Adipose tissue (tissue), 3 donors: ENCODE results near the gene L3MBTL3. TPM values are rescaled to one million over a fixed set of nuclear protein-coding genes. Genes with fewer than 3 reads are reported as not detected.
"Not testable (repeated sequence)": the region's sequence is repeated elsewhere in the genome, so short reads cannot be mapped to it uniquely, and the experiment has no call there.

Source experiments
- H3K27ac ChIP-seq: one replicate; pipeline ENCODE4 v1.5.1; 2013; ENCODE audit warnings: low read depth, low read length
- WGBS, 3 donors: extraction: QIAGEN DNeasy Blood & Tissue Kit; methylation state at CpG; one replicate each; pipeline ENCODE4 v1.1.7; 2013; 5-methylcytosine and 5-hydroxymethylcytosine counted together
- polyA plus RNA-seq, 3 donors: library from polyadenylated mRNA; stranded (reverse); fragments of 200-250 nt; gene quantifications; one replicate each; pipeline ENCODE4 v1.2.3, GENCODE V29; 2013
- donor health status: healthy with polysubstance abuse.
- donor health status: Bipolar disorder and iron deficiency.
- donor health status: healthy.

The L3MBTL3 gene
- polyA plus RNA-seq, 3 donors: 1.1 to 3.6 (median 2.5) TPM

DNA sequence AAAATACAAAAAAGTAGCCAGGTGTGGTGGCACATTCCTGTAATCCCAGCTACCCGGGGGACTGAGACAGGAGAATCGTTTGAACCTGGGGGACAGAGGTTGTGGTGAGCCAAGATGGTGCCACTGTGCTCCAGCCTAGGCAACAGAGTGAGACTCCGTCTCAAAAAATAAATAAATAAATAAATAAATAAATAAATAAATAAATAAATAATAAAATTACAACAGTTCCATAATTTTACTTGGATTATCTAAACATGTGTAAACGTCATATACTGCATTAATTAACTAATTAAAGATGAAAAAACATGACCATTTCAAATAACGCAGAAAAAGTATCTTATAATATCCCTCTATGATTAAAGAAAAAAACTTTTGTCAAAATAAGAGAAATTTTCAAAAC lies 138.5 kb downstream of the L3MBTL3 start:
- 92 to 98% (median 94%) methylated on average over 5 of the region's 5 CpGs for WGBS, 3 donors
- H3K27ac ChIP-seq: no peak overlapping the region

DNA sequence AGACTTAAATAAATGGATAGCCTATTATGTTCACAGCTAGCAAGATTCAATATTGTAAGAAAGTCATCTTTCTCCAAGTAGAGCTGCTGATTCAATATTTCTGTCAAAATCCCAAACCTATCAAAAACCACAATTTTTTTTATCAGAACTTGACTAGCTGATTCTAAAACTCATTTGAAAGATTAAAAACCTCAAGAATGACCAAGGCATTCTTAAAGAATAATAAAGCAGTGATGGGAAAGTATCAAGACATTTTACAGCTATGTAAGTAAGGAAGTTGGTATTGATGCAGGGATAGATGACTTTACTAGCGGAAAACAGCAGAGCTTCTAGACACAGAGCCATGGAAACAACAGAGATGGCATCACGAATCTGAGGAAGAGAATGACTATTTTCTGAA lies 139.7 kb downstream of the L3MBTL3 start:
- 77 to 91% (median 88%) methylated on average over 2 of the region's 2 CpGs for WGBS, 3 donors
- no peak overlapping the region for H3K27ac ChIP-seq

DNA sequence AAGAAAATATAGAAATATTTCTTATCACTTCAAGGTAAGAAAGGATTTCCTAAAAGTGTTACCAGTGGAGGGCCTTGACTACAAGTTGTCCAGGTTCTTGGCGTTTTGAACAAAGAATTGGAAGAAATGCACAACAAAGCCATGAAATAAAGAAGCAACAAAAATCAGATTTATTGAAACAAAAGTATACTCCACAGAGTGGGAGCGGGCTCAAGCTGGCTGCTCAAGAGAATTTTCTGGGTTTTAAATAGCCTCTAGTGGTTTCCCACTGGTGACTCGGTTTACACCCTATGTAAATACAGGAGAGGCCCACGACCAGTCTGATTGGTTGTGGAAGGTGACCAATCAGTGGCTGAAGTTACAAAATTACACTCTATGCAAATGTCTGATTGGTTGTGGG lies 140.2 kb downstream of the L3MBTL3 start:
- WGBS, 3 donors: 83 to 96% (median 94%) methylated on average over 4 of the region's 4 CpGs
- H3K27ac ChIP-seq: no peak overlapping the region

DNA sequence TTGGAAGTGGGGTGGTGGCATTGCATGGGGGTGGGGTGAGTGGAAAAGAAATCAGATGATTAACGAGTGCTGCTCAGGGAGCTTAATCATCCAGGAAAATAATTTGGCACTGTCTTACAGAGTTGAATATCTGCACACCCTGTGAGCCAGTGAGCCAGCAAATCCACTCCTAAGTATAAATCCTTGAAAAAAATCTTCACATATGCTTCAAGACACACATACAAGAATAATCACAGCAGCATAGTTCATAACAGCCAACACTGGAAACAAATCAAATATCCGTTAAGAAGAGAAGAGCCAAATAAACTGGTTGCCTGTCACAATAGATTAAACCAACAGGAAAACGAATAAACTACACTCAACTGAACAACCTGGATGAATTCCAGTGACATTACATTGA lies 141.6 kb downstream of the L3MBTL3 start:
- no peak overlapping the region for H3K27ac ChIP-seq
- 46 to 48% (median 48%) methylated on average over 3 of the region's 3 CpGs for whole genome bisulfite sequencing, 3 donors

DNA sequence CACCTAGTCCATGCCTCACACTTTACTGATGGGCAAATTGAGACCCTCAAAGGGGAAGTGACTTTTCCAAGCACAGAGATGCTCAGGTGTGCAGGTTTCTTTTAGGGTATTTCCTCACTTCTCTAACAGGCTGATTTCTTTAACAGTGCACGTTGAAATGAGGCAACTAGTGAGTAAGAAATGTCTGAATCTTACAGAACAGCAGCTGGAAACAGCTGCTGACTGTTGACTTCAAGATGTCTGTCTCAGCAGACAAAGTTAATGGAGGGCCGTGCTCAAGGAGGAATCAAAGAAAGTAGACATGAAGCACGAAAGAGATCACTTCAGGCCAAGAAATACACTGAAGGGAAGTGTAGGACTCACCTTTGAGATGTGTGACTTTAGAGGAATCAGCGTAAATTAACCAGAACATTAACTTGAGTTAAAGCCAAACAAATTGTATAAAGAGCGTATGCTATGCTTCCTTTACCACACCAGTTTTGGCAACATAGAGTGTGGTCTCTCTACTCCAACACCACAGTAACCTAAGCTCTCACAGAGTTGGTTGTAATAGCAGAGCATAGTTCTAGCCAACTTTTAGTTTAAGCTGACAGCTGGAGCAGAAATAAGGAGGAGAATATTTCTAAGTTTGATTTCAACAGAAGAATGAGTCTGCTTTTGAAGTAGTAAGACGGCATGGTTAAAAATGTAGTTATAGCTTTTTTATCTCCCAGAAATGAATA lies 143.5 kb downstream of the L3MBTL3 start:
- H3K27ac ChIP-seq: no peak overlapping the region
- WGBS, 3 donors: 47 to 57% (median 49%) methylated on average over 6 of the region's 6 CpGs

DNA sequence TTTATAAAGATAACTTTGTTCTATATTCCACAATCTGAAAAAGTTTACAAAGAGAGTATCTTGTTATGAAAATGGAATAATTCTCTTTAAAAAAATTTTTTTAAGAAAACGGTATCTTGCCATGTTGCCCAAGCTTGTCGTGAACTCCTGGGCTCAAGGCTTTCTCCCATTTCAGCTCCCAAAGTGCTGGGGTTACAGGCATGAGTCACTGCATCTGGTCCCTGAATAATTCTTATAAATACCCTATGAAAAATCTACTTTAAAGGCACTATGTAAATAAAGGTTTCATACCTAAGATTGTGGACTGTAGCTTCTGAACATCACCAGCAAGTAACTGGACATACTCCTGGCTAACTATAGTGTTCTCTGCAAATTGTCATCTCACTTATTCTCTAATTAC lies 144.0 kb downstream of the L3MBTL3 start:
- no peak overlapping the region for H3K27ac ChIP-seq
- WGBS, 3 donors: 73 to 90% (median 80%) methylated on average over 2 of the region's 2 CpGs

DNA sequence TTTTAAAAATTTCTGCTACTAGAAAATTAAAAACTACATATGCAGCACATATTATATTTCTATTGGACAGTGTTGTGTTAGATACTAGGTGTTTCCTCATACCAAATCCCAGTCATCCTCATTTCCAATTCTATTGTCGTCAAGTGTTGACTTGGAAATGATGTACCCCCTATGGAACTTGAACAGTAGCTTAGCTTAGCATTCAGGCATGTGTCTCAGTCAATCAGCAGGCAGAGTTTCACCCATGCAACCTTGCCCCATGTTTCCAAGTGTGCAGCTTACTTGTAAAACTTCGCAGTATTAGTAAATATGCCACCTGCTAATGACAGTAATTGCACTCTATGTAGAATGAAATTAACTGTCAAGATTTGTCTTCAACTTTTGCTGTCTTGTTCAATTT lies 144.9 kb downstream of the L3MBTL3 start:
- no peak overlapping the region for H3K27ac ChIP-seq
- 76 to 89% (median 87%) methylated on average over 2 of the region's 2 CpGs for WGBS, 3 donors

DNA sequence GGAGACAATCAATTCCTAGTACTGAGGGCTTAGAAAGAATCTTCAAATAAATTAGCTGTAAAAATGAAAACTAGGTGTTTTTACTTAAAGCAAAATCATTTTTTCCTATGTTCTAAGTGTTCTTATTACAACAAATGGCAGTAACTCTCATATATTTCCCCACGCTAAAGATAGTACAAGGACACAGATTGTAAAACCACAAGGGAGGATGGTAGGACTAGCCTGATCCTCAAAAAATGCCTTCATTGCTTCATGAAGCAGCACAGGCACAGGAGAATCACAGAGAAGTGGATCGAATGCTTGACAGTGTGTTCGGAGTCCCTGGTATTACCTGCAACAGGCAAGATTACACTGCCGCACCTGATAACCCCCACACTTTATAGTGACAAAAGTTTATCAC lies 145.9 kb downstream of the L3MBTL3 start:
- no peak overlapping the region for H3K27ac ChIP-seq
- 57 to 80% (median 71%) methylated on average over 4 of the region's 4 CpGs for WGBS, 3 donors

DNA sequence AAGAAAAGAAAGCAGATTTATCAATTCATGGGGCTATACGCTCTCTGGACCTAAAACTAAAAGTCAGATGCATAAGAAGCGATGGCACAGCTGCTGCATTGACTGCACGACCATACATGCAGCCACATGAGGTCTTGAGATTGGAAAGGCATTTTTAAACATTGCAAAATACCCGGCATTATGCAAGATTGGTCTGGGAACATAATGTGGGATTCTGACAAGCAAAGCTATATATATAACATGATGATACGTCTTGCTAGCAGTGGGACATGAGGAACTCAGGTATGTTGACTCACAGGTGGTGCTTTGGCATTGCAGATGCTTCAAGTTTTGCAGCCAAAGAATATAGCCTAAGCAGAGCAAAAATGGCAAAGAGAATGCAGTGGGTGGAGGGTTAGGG lies 149.3 kb downstream of the L3MBTL3 start:
- no peak overlapping the region for H3K27ac ChIP-seq
- WGBS, 3 donors: 67 to 75% (median 69%) methylated on average over 5 of the region's 5 CpGs

DNA sequence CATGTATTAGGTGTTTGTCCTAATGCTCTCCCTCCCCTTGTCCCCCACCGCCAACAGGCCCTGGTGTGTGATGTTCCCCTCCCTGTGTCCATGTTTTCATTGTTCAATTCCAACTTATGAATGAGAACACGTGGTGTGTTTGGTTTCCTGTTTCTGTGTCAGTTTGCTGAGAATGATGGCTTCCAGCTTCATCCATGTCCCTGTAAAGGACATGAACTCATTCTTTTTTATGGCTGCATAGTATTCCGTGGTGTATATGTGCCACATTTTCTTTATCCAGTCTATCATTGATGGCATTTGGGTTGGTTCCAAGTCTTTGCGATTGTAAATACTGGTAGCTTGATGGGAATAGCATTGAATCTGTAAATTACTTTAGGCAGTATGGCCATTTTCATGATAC lies 151.8 kb downstream of the L3MBTL3 start:
- H3K27ac ChIP-seq: not testable (repeated sequence)
- WGBS, 3 donors: 80 to 89% (median 86%) methylated on average over 4 of the region's 4 CpGs

DNA sequence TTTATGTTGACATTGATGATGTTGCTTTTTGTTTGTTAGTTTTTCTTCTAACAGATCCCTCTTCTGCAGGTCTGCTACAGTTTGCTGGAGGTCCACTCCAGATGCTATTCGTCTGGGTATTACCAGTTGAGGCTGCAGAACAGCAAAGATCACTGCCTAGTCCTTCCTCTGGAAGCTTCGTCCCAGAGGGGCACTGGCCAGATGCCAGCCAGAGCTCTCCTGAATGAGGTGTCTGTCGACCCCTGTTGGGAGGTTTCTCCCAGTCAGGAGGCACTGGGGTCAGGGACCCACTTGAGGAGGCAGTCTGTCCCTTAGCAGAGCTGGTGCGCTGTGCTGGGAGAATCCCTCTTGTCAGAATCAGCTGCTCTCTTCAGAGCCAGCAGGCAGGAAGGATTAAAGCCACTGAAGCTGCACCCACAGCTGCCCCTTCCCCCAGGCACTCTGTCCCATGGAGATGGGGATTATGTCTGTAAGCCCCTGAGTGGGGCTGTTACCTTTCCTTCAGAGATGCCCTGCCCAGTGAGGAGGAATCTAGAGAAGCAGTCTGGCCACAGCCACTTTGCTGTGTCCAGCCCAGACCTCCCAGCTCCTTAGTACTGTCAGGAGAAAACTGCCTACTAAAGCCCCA lies 155.1 kb downstream of the L3MBTL3 start:
- H3K27ac ChIP-seq: not testable (repeated sequence)
- WGBS, 3 donors: 62 to 84% (median 69%) methylated on average over 4 of the region's 4 CpGs

DNA sequence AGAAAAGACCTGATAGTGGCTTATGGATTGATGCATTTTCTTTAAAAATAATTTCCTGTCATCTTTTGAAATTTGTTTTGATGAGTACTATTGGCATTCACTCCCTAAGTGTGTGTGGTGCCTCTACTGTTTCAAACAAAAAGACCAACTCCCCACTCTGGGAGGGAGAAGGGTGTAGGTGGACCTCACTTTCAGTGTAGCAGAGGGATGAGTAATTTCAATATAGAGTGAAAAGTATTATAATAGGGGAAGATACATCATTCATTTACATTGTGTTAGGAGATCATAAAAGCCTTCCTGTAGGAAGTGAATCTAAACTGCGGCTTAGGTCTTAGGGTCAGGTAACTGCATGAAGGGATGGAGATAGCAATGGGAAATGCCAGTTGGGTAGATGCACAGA lies 158.0 kb downstream of the L3MBTL3 start:
- H3K27ac ChIP-seq: no peak overlapping the region
- 75 to 100% (median 86%) methylated on average over 1 of the region's 1 CpG for WGBS, 3 donors

DNA sequence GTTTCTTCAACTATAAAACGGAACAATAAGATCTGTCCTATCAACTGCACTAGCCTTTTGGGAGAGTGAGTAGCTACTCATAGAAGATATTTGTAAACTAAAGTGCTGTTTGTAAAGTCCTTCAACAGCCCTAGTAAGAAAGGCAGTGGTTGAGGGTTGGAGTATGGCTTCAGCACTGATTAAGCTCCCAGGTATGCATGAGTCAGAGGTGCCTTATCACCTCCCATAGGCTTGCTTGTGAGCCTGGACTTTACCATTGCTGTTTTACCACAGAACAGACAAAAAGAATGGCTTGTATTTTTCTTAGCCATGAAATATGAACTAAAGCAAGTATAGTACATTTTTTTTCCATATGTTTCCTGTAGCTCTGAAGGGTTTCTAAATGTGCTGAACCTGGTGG lies 160.3 kb downstream of the L3MBTL3 start:
- H3K27ac ChIP-seq: no peak overlapping the region
- WGBS, 3 donors: 88 to 91% (median 89%) methylated on average over 1 of the region's 1 CpG

DNA sequence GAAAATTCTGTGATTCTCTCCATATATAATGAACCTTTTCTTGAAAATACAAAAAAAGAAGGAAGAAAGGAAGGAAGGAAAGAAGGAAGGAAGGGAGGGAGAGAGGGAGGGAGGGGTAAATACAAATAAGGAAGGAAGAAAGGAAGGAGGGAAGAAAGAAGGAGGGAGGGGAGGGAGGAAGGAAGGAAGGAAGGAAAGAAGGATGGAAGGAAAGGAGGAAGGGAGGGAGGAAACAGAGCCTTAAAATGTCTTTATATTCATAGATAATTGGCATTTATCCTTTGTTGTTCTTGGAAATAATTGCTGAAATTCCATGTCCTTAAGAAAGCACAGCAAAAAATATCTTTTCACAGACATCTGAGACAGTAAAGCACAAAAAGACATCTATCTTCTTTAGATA lies 164.1 kb downstream of the L3MBTL3 start:
- H3K27ac ChIP-seq: no peak overlapping the region

DNA sequence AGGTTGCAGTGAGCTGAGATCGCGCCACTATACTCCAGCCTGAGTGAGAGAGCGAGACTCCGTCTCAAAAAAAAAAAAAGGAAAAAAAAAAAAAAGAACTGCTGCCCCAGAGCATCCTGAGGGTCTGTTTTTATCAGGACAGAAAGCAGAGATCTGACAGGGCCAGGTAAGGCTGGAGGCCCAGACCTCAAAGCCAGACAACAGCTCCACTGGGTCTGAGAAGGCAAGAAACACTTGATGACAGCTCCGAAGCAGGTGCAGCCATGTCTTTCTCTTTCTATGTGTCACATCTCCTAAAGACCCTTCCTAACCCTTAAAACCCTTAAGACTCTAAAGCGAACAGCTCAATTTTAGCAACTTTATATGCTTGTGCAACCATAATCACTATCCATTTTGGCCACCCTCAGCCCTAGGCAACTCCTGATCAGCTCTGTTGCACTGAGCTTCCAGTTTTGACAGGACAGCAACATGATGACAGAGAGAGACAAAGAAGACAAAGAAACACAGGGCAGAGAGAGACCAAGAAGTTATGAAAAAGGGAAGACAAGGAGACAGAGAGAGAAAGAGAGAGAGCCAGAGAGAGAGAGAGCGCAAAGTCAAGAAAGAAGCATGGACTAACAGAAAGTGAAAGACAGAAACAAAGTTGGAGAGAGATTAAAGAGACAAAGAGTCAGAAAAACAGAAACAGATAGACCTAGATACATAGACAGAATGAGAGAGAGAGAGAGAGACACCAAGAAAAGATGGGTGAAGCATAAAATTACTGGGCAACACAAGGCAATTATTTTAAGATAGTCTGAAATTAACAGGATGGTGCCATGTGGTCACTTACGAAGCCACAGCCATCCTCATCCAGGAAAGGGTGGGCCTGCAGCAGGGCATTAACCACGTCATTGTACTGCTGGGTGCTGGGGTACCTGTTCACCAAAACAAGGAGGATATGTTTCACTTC lies 165.2 kb downstream of the L3MBTL3 start:
- 85 to 86% (median 85%) methylated on average over 9 of the region's 9 CpGs for WGBS, 3 donors
- H3K27ac ChIP-seq: no peak overlapping the region

DNA sequence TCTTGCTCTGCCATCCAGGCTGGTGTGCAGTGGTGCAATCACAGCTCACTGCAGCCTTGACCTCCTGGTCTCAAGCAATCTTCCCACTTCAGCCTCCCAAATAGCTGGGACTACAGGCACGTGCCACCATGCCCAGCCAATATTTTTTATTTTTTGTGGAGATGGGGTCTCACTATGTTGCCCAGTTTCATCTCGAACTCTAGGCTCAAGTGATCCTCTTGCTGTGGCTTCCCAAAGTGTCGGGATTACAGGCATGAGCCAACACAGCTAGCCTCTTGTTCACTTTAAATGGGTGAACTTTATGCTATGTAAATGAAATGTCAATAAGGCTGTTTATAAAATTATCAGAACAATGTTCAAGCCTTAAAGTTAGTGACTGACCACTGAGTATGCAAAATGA lies 167.3 kb downstream of the L3MBTL3 start:
- WGBS, 3 donors: 70 to 95% (median 74%) methylated on average over 3 of the region's 3 CpGs
- H3K27ac ChIP-seq: no peak overlapping the region

DNA sequence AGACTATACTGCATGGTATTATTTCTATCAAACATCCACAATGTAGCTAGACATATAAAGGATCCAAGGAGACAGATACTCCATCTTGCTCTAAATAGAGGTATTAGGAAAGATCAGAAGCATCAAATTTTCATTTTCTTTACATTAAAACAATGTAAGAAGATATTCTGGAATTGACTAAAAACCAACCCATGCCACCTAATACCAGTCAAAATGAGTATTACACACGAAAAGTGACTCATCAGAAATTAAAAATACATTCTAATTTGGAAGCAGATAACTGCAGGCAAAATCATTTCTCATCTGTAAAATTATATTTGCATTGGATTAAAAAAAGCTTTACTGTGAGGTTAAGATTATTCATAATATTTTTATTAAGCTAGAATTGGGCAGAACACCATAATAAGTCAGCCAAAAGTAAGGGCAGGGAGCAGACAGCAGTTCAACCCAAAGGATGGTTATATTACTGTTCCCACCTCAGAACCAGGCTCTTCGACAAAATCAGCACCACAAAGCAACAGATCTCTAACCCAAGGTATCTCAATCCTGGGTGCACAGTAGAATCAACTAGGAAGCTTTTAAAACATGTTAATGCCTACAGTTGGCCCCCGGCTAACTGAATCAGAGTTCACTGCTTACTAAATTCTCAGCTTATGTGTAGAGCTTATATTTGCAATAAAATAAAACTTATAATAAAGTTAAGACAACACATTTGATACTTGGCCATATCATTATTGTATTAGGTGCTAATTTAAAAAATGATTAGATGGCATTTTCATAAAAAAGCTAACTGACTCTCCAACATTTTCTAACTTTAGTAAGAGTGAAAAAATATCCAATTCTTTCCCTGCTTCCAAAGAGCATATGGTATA lies 169.2 kb downstream of the L3MBTL3 start:
- WGBS, 3 donors: 79 to 84% (median 83%) methylated on average over 3 of the region's 3 CpGs
- no peak overlapping the region for H3K27ac ChIP-seq

DNA sequence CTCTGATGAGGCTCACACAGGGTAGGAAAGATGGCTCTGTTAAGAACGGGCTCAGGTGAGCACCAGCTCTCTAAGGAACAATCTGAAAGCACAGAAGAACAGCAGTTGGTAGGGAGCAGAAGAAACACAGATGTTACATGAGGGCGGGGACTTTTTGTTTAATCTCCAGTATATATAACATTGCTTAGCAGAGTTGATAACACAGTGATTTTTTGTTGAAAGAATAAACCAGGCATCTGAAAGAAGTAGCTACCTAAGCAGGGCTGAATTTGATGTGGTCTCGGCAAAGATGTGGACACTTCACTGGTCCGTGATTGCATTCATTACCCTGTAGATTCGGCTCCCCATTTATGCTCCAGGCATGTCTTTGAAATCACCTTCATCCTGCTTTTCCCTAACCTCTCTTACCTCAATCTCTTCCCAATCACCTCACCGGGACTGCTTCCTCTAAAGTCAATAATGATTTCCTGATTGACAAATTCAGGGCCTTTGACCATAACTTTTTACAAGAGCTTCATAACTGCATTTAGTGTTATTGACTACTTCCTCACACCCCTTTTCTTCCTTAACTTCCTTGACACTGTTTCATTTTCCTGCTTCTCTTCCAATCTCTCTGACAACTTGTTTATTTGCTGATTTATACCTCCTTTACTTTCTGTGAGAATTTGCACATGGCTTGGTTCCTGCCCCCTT lies 170.0 kb downstream of the L3MBTL3 start:
- WGBS, 3 donors: 58 to 79% (median 77%) methylated on average over 6 of the region's 6 CpGs
- no peak overlapping the region for H3K27ac ChIP-seq
